Cardiac fibroblast (primary cell): ENCODE results near the gene TBL1X.

ENCODE experiments used
- DNase-seq, 2 donors: peaks; one replicate each; pipeline versions ENCODE4 v3.0.0 to v3.0.0-alpha.2; 2010; ENCODE audit warnings: low read depth in 2 of 2
- H3K4me3 ChIP-seq, 2 donors: replicated peaks in 1 of 2; 1 replicate in 1 of 2; 2 replicates in 1 of 2; pipeline ENCODE4 v1.5.1; 2011; ENCODE audit warnings: low read depth in 2 of 2, low read length in 2 of 2, mild to moderate bottlenecking in 2 of 2, moderate library complexity in 1 of 2
- CTCF ChIP-seq: IDR thresholded peaks from one replicate; pipeline ENCODE4 v1.5.1; 2011; ENCODE audit warnings: low read depth, mild to moderate bottlenecking, low read length, inconsistent platforms

The TBL1X gene

GRCh38 chrX:9717376-9717775, 252.5 kb downstream of the TBL1X start:
- no peak for TF ChIP-seq CTCF
- H3K4me3 ChIP-seq: no peak overlapping the region
- DNase-seq: no peak

GRCh38 chrX:9724711-9725110, 259.9 kb downstream of the TBL1X start:
- no peak overlapping the region for H3K4me3 ChIP-seq
- peak; percentile 4 to 50 for DNase-seq
- peak; percentile 36 for TF ChIP-seq CTCF

- H3K4me3 ChIP-seq: no peak overlapping the region
- no peak for DNase-seq
- no peak for TF ChIP-seq CTCF
These were observed 263.4 kb downstream of the TBL1X start for GRCh38 chrX:9728261-9728660.

- H3K4me3 ChIP-seq: no peak overlapping the region
- TF ChIP-seq CTCF: no peak
- peak in 1 of 2 donors; percentile 19 for DNase-seq
These were observed 264.5 kb downstream of the TBL1X start for GRCh38 chrX:9729171-9729885.

GRCh38 chrX:9730078-9730477, 265.2 kb downstream of the TBL1X start:
- H3K4me3 ChIP-seq: no peak overlapping the region
- DNase-seq: no peak
- TF ChIP-seq CTCF: no peak

- no peak for DNase-seq
- H3K4me3 ChIP-seq: no peak overlapping the region
- no peak for TF ChIP-seq CTCF
These were observed 265.9 kb downstream of the TBL1X start for GRCh38 chrX:9730752-9731151.

GRCh38 chrX:9737363-9737762, 272.5 kb downstream of the TBL1X start:
- DNase-seq: no peak
- no peak for TF ChIP-seq CTCF
- no peak overlapping the region for H3K4me3 ChIP-seq
